MCF 10A (cell line): Measurements from ENCODE around the gene ZMYND15. TPM values are rescaled to one million over a fixed set of nuclear protein-coding genes. Genes with fewer than 3 reads are reported as not detected.

Experiments used
- BruUV-seq: library from RNA; stranded (reverse); fragments of 400-500 nt; replicated peaks from 2 replicates; lab custom pipeline; 2021; lab: Mats Ljungman, UMichigan
- CTCF ChIA-PET: fragments of 300-600 bp; sonication (Branson Sonifier 250); formaldehyde crosslinking; extraction: SDS; loops from one replicate; lab custom pipeline; 2021; ENCODE audit warnings: antibody characterized with exemption, inconsistent platforms; lab: Yijun Ruan, JAX
- POLR2A ChIA-PET: fragments of 300-600, 350-650 bp; sonication (Branson Sonifier 250); formaldehyde crosslinking; extraction: SDS; loops from one replicate; lab custom pipeline; 2020; ENCODE audit warnings: antibody characterized with exemption, inconsistent platforms; lab: Yijun Ruan, JAX
- DNase-seq: peaks from one replicate; pipeline ENCODE4 v3.0.0-alpha.2; 2018; ENCODE audit not compliant: unreplicated experiment
- H3K27ac Mint-ChIP-seq: one replicate; pipeline ENCODE4 v1.8.0; 2022; ENCODE audit warnings: mild to moderate bottlenecking, low read depth, mixed read lengths; ENCODE audit not compliant: unreplicated experiment
- H3K27me3 Mint-ChIP-seq: one replicate; pipeline ENCODE4 v1.8.0; 2022; ENCODE audit warnings: mixed read lengths; ENCODE audit not compliant: insufficient read depth, unreplicated experiment
- H3K36me3 Mint-ChIP-seq: one replicate; pipeline ENCODE4 v1.8.0; 2022; ENCODE audit warnings: mild to moderate bottlenecking, moderate library complexity, mixed read lengths; ENCODE audit not compliant: insufficient read depth, unreplicated experiment
- H3K4me1 Mint-ChIP-seq: one replicate; pipeline ENCODE4 v1.8.0; 2022; ENCODE audit warnings: mixed read lengths; ENCODE audit not compliant: insufficient read depth, unreplicated experiment
- H3K4me3 Mint-ChIP-seq: one replicate; pipeline ENCODE4 v1.8.0; 2022; ENCODE audit warnings: mild to moderate bottlenecking, moderate library complexity, mixed read lengths; ENCODE audit not compliant: unreplicated experiment
- H3K9me3 Mint-ChIP-seq: one replicate; pipeline ENCODE4 v1.8.0; 2022; ENCODE audit warnings: mixed read lengths; ENCODE audit not compliant: unreplicated experiment
- intact Hi-C: fragments of 100-400 bp; cut with micrococcal nuclease; formaldehyde crosslinking; loops from 2 replicates; pipeline ENCODE4 v1.14.1; 2022
- total RNA-seq: library from RNA; stranded (reverse); gene quantifications from 2 replicates; pipeline ENCODE4 v1.2.3, GENCODE V29; 2022
- TF ChIP-seq, protein P1 (sequence below): fragments of 200-600 bp; IDR thresholded peaks from one replicate; pipeline ENCODE4 v1.8.0; 2022; ENCODE audit warnings: antibody characterized with exemption, mild to moderate bottlenecking; ENCODE audit not compliant: unreplicated experiment

The ZMYND15 gene
- total RNA-seq, 1 experiment from 2014 or later, result 1.8 TPM

DNA sequence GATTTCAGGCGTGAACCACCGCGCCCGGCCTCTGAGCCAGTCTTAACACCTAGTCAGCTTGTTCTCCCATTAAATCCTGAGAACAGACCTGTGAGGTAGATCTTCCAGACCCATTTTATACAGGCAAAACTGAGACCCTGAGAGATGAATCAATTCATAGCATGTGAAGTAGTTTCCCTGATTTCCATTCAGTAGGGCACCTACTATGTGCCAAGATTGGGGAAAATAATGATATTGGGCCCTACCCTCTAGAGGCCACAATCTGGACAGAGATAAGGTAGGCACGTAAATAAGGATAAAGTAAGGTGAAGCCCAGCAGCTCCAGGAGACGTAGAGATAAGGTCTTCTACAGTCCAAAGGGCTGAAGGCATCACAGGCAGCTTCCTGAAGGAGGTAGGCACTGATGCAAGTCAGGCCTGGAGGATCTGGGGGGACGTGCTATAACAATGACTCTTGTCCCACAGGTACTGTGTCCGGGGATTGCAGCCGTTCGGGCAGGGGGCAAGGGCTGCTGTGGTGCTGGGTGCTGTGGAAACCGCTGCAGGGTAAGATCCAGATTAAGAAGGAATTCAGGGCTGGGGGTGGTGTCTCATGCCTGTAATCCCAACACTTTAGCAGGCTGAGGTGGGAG, 40.8 kb downstream of the ZMYND15 start:
- intact Hi-C loops, result no loop called here
- no peak overlapping the region for H3K4me3 Mint-ChIP-seq
- no peak overlapping the region for H3K27ac Mint-ChIP-seq
- TF ChIP-seq, protein P1, sequence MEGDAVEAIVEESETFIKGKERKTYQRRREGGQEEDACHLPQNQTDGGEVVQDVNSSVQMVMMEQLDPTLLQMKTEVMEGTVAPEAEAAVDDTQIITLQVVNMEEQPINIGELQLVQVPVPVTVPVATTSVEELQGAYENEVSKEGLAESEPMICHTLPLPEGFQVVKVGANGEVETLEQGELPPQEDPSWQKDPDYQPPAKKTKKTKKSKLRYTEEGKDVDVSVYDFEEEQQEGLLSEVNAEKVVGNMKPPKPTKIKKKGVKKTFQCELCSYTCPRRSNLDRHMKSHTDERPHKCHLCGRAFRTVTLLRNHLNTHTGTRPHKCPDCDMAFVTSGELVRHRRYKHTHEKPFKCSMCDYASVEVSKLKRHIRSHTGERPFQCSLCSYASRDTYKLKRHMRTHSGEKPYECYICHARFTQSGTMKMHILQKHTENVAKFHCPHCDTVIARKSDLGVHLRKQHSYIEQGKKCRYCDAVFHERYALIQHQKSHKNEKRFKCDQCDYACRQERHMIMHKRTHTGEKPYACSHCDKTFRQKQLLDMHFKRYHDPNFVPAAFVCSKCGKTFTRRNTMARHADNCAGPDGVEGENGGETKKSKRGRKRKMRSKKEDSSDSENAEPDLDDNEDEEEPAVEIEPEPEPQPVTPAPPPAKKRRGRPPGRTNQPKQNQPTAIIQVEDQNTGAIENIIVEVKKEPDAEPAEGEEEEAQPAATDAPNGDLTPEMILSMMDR, result no peak
- peaks cover 39% of the 10 kb centered on the region for H3K27me3 Mint-ChIP-seq
- no TSS peak for BruUV-seq
- H3K36me3 Mint-ChIP-seq, result no peaks in the 10 kb centered on the region
- POLR2A ChIA-PET, result interaction anchor here (1.0 to 2.0 kb wide), 2 partner anchors 9 to 10 kb away, joined by 3 to 7 read pairs; partner anchors contain the start of gene GLTPD2
- CTCF ChIA-PET, result interaction anchor here (0.6 to 1.9 kb wide), 4 partner anchors 10 to 142 kb away, joined by 3 to 5 read pairs (median 4); no protein-coding TSS in a partner anchor
- no peak for DNase-seq
- no peaks in the 10 kb centered on the region for H3K4me1 Mint-ChIP-seq
- H3K9me3 Mint-ChIP-seq, result no peaks in the 10 kb centered on the region

DNA sequence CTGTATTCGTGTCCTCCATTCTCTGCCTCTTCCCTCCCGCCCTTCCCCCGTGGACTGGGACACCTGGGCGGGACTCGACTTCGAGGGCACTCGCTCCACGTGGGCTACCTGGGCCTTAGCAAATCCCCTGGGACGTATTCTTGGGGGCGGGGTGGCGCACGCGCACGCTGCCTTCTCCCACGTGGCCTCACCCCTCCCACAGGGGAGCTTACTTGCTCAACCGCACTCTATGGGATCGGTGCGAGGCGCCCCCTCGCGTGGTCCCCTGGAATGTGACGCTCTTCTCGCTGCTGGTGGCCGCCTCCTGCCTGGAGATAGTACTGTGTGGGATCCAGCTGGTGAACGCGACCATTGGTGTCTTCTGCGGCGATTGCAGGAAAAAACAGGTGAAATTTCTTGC, 43.0 kb downstream of the ZMYND15 start:
- Mint-ChIP-seq H3K9me3 (no peaks in the 10 kb centered on the region), H3K4me1 (no peaks in the 10 kb centered on the region), H3K27me3 (peaks cover 39% of the 10 kb centered on the region), H3K27ac (no peak overlapping the region), H3K36me3 (no peaks in the 10 kb centered on the region), H3K4me3 (no peak overlapping the region)
- ChIA-PET CTCF (interaction anchor here (0.5 to 0.7 kb wide), 2 partner anchors 82 to 105 kb away, joined by 3 to 4 read pairs; no protein-coding TSS in a partner anchor), POLR2A (no interaction called here)
- intact Hi-C loops, result no loop called here
- no TSS peak for BruUV-seq
- TF ChIP-seq, protein P1, result no peak
- DNase-seq, result no peak

DNA sequence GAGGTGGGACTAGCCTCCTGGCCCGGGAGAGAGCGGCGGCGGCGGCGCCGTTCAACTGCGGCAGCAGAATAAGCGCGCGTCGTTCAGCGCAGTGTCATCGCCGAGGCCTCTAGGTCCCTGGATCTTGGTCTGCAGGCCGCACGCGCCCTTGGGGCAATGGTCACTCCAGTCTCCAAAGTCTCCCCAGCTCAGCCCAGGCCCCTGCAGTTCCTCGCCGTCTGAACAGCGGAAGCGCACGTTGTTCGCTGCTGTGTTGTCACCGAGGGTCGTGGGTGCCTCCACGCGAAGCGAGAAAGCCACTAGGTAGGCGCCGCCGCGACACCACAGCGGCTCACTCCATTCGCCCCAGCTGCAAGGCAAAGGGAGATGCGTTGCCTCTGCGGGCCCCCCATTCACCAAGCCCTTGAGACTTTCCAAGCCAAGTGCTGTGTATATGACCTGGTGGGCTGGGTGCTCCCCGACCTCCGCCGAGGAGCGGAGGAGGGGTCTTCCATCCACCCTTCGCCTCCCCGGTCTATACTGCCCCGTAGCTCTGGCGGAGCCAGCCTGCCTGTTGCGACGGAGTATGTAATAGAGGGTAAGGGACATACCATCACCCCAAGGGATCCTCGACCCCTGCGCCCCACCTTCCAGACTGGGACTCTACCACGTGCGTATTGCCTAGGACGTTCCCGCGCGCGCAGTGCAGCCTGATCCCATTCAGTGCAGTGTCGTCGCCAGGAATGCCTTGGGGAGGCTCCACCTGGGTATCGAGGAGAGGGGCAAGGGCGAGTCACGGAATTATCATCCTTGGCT, 45.9 kb downstream of the ZMYND15 start:
- H3K27me3 Mint-ChIP-seq, result peaks cover 20% of the 10 kb centered on the region
- H3K4me1 Mint-ChIP-seq, result peaks cover 8% of the 10 kb centered on the region
- H3K4me3 Mint-ChIP-seq, result no peak overlapping the region
- CTCF ChIA-PET, result interaction anchor here (0.5 to 6.0 kb wide), 3 partner anchors 100 to 169 kb away, joined by 3 to 88 read pairs (median 4); no protein-coding TSS in a partner anchor
- H3K27ac Mint-ChIP-seq, result no peak overlapping the region
- no peaks in the 10 kb centered on the region for H3K9me3 Mint-ChIP-seq
- POLR2A ChIA-PET, result interaction anchor here (1.1 kb wide), 1 partner anchor 63 kb away, joined by 3 read pairs; no protein-coding TSS in a partner anchor
- TF ChIP-seq, protein P1, result no peak
- intact Hi-C loops, result no loop called here
- no peaks in the 10 kb centered on the region for H3K36me3 Mint-ChIP-seq
- no peak for DNase-seq
- no TSS peak for BruUV-seq

DNA sequence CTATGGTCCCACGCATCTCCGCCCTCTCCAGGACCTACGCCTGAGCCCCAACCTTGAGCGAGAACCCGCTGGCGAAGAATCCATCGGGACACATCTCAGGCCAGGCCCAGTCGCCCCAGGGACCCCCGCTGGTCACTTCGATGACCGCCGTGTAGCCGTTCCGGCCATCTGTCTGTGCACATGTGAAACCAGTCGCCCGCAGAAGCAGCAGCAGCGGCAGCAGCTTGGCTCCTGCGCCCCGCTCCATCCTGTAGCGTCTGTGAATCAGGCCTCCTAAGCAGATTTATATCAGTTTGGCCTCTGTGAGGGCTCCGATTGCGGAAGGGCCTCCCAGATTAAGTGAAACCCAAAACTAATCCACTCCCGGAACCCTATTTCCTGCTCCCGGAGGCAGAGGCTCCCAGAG, 46.5 kb downstream of the ZMYND15 start, which contains the start of gene VMO1:
TSS of gene VMO1 (minus strand) at position 259 of the 406 bp plus-strand sequence. CDS start at position 247, 12 bp downstream.
- Mint-ChIP-seq H3K27ac (no peak within 1 kb of the TSS), H3K4me3 (no peak within 1 kb of the TSS), H3K9me3 (no peaks in the 10 kb centered on the region), H3K27me3 (peaks cover 17% of the 10 kb centered on the region), H3K36me3 (no peaks in the 10 kb centered on the region), H3K4me1 (peaks cover 14% of the 10 kb centered on the region)
- ChIA-PET POLR2A (interaction anchor here (0.6 to 1.2 kb wide), 4 partner anchors 64 to 181 kb away, joined by 3 to 5 read pairs (median 3); partner anchors contain the start of gene SPAG7), CTCF (interaction anchor here (0.6 to 6.0 kb wide), 7 partner anchors 23 to 100 kb away, joined by 3 to 88 read pairs (median 3); no protein-coding TSS in a partner anchor)
- TF ChIP-seq, protein P1, result no peak
- DNase-seq, result no peak
- intact Hi-C loops, result no loop called here
- BruUV-seq, result no TSS peak
